ENCODE measurements around the gene OTULIN.

GRCh38 chr5:14718778-14719177 is 54.3 kb downstream of the OTULIN start:
- TF ChIP-seq CTCF (IDR thresholded peaks at IDR 0.05) (no peak), POLR2A (IDR thresholded peaks at IDR 0.05) (no peak)

Data from right lobe of liver (tissue), 4 donors.